ENCODE data around the gene SEMA3E. TPM values are rescaled to one million over a fixed set of nuclear protein-coding genes. Genes with fewer than 3 reads are reported as not detected.

The SEMA3E gene
- polyA plus RNA-seq, 1 experiment = 0.06 TPM

DNA sequence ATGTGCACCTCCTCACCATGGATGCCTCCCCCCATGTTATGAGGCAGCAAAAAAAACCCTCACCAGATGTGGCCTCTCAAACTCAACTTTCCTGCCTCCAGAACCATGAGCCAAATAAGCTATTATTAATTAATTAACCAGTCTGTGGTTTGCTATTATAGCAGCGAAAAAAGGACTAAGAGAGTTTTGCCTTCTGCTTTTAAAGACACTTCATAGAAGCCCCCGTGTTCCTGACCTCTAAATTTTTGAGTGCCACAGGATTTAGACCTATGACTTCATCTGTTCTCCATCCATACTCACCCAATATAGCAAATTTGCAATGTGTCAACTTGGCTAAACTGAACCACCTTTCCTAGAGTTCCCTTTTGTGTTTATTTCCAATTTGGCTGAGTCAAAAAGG, 9.2 kb upstream of the SEMA3E start:
- Histone ChIP-seq H3K27ac (ENCODE audit: low read depth, low read length) (no peak overlapping the region), H3K4me3 (ENCODE audit: low read depth, low read length) (no peak overlapping the region), H3K9me3 (ENCODE audit: control insufficient read depth, insufficient read depth, low read length) (no peaks in the 10 kb centered on the region), H3K27me3 (ENCODE audit: control insufficient read depth, insufficient read depth, low read length) (no peaks in the 10 kb centered on the region)
- TF ChIP-seq CTCF (IDR thresholded peaks at IDR 0.05; ENCODE audit: low read depth, low read length) = no peak
- CTCF ChIA-PET = interaction anchor here (1.0 kb wide), 1 partner anchor 242 kb away, joined by 3 read pairs; no protein-coding TSS in a partner anchor
- no peak for DNase-seq (ENCODE audit: low read depth, low spot score)
- POLR2A ChIA-PET = no interaction called here

DNA sequence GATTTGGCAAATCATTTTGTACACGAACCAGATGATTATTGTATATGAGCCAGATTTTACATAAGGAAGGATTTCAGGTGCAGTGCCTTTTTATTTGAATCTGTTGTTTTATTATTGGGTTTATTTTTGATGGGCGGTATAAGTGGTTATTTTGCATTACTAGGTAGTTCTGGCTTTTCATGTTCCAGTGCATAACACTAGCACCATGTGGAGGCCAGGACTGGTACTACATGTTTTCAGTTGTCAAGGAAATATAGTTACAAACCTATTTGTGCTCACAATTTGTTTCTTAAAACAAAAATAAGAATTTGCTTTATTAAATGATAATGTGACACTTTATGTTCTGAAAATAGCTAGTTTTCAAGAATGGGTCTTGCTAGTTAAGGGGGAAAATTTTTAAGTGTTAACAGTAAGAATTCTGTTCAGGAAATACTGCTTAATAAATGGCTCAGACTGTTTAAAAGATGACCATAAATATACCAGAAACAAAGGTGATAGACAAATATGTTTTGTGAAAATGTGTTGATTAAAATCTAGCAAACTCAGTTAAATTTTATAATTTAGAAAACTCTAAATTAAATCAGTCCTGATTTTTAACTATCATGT, 7.1 kb upstream of the SEMA3E start:
- TF ChIP-seq CTCF (IDR thresholded peaks at IDR 0.05; ENCODE audit: low read depth, low read length) = peak; percentile 98
- no peak overlapping the region for H3K4me3 ChIP-seq (ENCODE audit: low read depth, low read length)
- H3K9me3 ChIP-seq (ENCODE audit: control insufficient read depth, insufficient read depth, low read length) = no peaks in the 10 kb centered on the region
- H3K27ac ChIP-seq (ENCODE audit: low read depth, low read length) = no peak overlapping the region
- DNase-seq (ENCODE audit: low read depth, low spot score) = peak; percentile 16
- no peaks in the 10 kb centered on the region for H3K27me3 ChIP-seq (ENCODE audit: control insufficient read depth, insufficient read depth, low read length)
- CTCF ChIA-PET = interaction anchor here (0.6 to 2.3 kb wide), 16 partner anchors 13 to 290 kb away, joined by 3 to 20 read pairs (median 6); no protein-coding TSS in a partner anchor
- POLR2A ChIA-PET = no interaction called here

- H3K27me3 ChIP-seq (ENCODE audit: control insufficient read depth, insufficient read depth, low read length) = no peaks in the 10 kb centered on the region
- ChIA-PET CTCF (interaction anchor here (1.0 kb wide), 1 partner anchor 242 kb away, joined by 4 read pairs; no protein-coding TSS in a partner anchor), POLR2A (no interaction called here)
- no peak overlapping the region for H3K4me3 ChIP-seq (ENCODE audit: low read depth, low read length)
- H3K9me3 ChIP-seq (ENCODE audit: control insufficient read depth, insufficient read depth, low read length) = no peaks in the 10 kb centered on the region
- H3K27ac ChIP-seq (ENCODE audit: low read depth, low read length) = no peak overlapping the region
- no peak for TF ChIP-seq CTCF (IDR thresholded peaks at IDR 0.05; ENCODE audit: low read depth, low read length)
- DNase-seq (ENCODE audit: low read depth, low spot score) = no peak
These were observed 3.5 kb upstream of the SEMA3E start for GRCh38 chr7:83652481-83652880.

DNA sequence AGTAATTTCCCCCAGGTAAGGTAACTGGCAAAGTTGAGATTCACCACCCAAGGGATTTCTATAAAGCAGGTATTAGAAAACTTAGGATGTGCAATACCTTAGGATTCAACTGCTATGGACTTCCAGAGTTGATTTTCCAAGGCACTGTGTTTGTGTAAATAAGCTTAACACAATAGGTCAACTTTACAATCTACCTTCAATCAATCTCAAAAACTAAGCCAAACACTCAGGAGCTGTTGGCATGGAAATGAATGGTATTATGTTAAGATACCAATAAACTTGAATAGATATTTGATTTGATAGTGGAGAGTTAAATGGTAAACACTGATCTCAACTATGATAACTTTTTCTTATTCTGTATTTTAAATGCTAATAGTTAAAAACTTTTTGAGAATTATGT, 762 bp upstream of the SEMA3E start:
- no peaks in the 10 kb centered on the region for H3K27me3 ChIP-seq (ENCODE audit: control insufficient read depth, insufficient read depth, low read length)
- H3K4me3 ChIP-seq (ENCODE audit: low read depth, low read length) = no peak overlapping the region
- TF ChIP-seq CTCF (IDR thresholded peaks at IDR 0.05; ENCODE audit: low read depth, low read length) = no peak
- no peaks in the 10 kb centered on the region for H3K9me3 ChIP-seq (ENCODE audit: control insufficient read depth, insufficient read depth, low read length)
- CTCF ChIA-PET = no interaction called here
- no peak overlapping the region for H3K27ac ChIP-seq (ENCODE audit: low read depth, low read length)
- POLR2A ChIA-PET = no interaction called here
- no peak for DNase-seq (ENCODE audit: low read depth, low spot score)

- TF ChIP-seq CTCF (IDR thresholded peaks at IDR 0.05; ENCODE audit: low read depth, low read length) = no peak
- Histone ChIP-seq H3K27ac (ENCODE audit: low read depth, low read length) (no peak overlapping the region), H3K9me3 (ENCODE audit: control insufficient read depth, insufficient read depth, low read length) (no peaks in the 10 kb centered on the region), H3K4me3 (ENCODE audit: low read depth, low read length) (no peak overlapping the region), H3K27me3 (ENCODE audit: control insufficient read depth, insufficient read depth, low read length) (no peaks in the 10 kb centered on the region)
- DNase-seq (ENCODE audit: low read depth, low spot score) = no peak
- POLR2A ChIA-PET = no interaction called here
- CTCF ChIA-PET = no interaction called here
These were observed 2.9 kb downstream of the SEMA3E start for GRCh38 chr7:83646027-83646426.

Measured in AG04450 (cell line).